GM12878 (cell line): ENCODE measurements around the gene GTPBP4. TPM values are rescaled to one million over a fixed set of nuclear protein-coding genes. Genes with fewer than 3 reads are reported as not detected.

ENCODE experiments used
- ATAC-seq: fragments of 200-7000 bp; cut with Tn5 transposase; 3 replicates; pipeline ENCODE4 v1.9.1; 2020; ENCODE audit warnings: mild to moderate bottlenecking, moderate library complexity
- BruUV-seq: library from RNA; stranded (reverse); fragments of 400-500 nt; replicated peaks from 2 replicates; lab custom pipeline; 2021; lab: Mats Ljungman, UMichigan
- CTCF ChIA-PET: fragments of 300-600 bp; sonication (Branson Sonifier 250); formaldehyde crosslinking; extraction: SDS; loops from one replicate; lab custom pipeline; 2021; ENCODE audit warnings: inconsistent platforms; lab: Yijun Ruan, JAX
- POLR2A ChIA-PET: fragments of 350-600 bp; formaldehyde crosslinking; extraction: SDS; loops from one replicate; lab custom pipeline; 2021; ENCODE audit warnings: inconsistent platforms; lab: Charles Lee
- RAD21 ChIA-PET: fragments of 300-600 bp; sonication (Branson Sonifier 250); formaldehyde crosslinking; loops from one replicate; lab custom pipeline; 2023; ENCODE audit warnings: antibody characterized with exemption; ENCODE audit not compliant: unreplicated experiment; lab: Charles Lee
- SMC1A ChIA-PET: fragments of 300-600 bp; sonication (Branson Sonifier 250); formaldehyde crosslinking; loops from one replicate; lab custom pipeline; 2023; ENCODE audit not compliant: unreplicated experiment, uncharacterized antibody; lab: Charles Lee
- DNase-seq: peaks from one replicate; pipeline ENCODE4 v3.0.0-alpha.2; 2011; ENCODE audit warnings: low read depth, low spot score
- FAIRE-seq: peaks from 3 replicates; lab custom pipeline; 2011; peaks lifted over from hg19 to GRCh38; lab: Jason Lieb, UNC
- H2AFZ ChIP-seq: 2 replicates; pipeline ENCODE4 v1.6.0; 2011; ENCODE audit warnings: low read depth, low read length, control low read depth; ENCODE audit not compliant: control insufficient read depth
- H3K27ac ChIP-seq: 2 replicates; pipeline ENCODE4 v1.5.1; 2011; ENCODE audit warnings: control low read depth; ENCODE audit not compliant: control insufficient read depth, insufficient read depth
- H3K27me3 ChIP-seq, 2 experiments: replicated peaks in 1 of 2; 2 replicates each; pipeline versions ENCODE4 v1.6.0 to v1.6.1; 2011; ENCODE audit warnings: low read length in 1 of 2; ENCODE audit not compliant: control insufficient read depth in 2 of 2, insufficient read depth in 2 of 2
- H3K36me3 ChIP-seq, 2 experiments: 2 replicates each; pipeline ENCODE4 v1.5.1; 2011; ENCODE audit warnings: low read length in 1 of 2; ENCODE audit not compliant: control insufficient read depth in 2 of 2, insufficient read depth in 2 of 2
- H3K4me1 ChIP-seq: 2 replicates; pipeline ENCODE4 v1.6.1; 2011; ENCODE audit warnings: mild to moderate bottlenecking, low read length, moderate library complexity, mixed read lengths; ENCODE audit not compliant: control insufficient read depth, insufficient read depth
- H3K4me2 ChIP-seq: 2 replicates; pipeline ENCODE4 v1.6.0; 2011; ENCODE audit warnings: control low read depth; ENCODE audit not compliant: control insufficient read depth, insufficient read depth
- H3K4me3 ChIP-seq: fragments of 200-600 bp; sonication (generic); 2 replicates; pipeline ENCODE4 v1.5.1; 2016
- H3K79me2 ChIP-seq: 2 replicates; pipeline ENCODE4 v1.6.0; 2011; ENCODE audit warnings: low read length; ENCODE audit not compliant: control insufficient read depth, insufficient read depth
- H3K9ac ChIP-seq: 2 replicates; pipeline ENCODE4 v1.8.0; 2011; ENCODE audit warnings: low read length, control low read depth, mixed read lengths; ENCODE audit not compliant: control insufficient read depth, insufficient read depth
- H3K9me3 ChIP-seq: replicated peaks from 3 replicates; pipeline ENCODE4 v1.5.1; 2011; ENCODE audit warnings: mild to moderate bottlenecking, low read length; ENCODE audit not compliant: control insufficient read depth, insufficient read depth
- H4K20me1 ChIP-seq: 2 replicates; pipeline ENCODE4 v1.6.0; 2011; ENCODE audit not compliant: control insufficient read depth, insufficient read depth
- CEBPB ChIP-seq, 2 experiments: fragments of 150-350 bp in 1 of 2; IDR thresholded peaks; 2 replicates each; pipeline ENCODE4 v1.6.1; 2012 to 2014; ENCODE audit warnings: low read depth in 2 of 2, low read length in 2 of 2, borderline replicate concordance in 1 of 2, inconsistent platforms in 1 of 2
- KLF5 ChIP-seq: fragments of 450-650 bp; IDR thresholded peaks from 2 replicates; pipeline ENCODE4 v1.6.1; 2014; ENCODE audit warnings: mild to moderate bottlenecking; ENCODE audit not compliant: partially characterized antibody
- MLLT1 ChIP-seq: fragments of 450-650 bp; IDR thresholded peaks from 2 replicates; pipeline ENCODE4 v1.6.1; 2016; ENCODE audit warnings: mild to moderate bottlenecking
- NFXL1 ChIP-seq: fragments of 450-650 bp; IDR thresholded peaks from 2 replicates; pipeline ENCODE4 v1.6.1; 2017; ENCODE audit warnings: antibody characterized with exemption, mild to moderate bottlenecking, borderline replicate concordance
- POU2F2 ChIP-seq: IDR thresholded peaks from 3 replicates; pipeline ENCODE4 v1.6.1; 2011; ENCODE audit warnings: low read depth, mild to moderate bottlenecking, low read length, borderline replicate concordance
- SIX5 ChIP-seq: IDR thresholded peaks from 2 replicates; pipeline ENCODE4 v1.6.1; 2011; ENCODE audit warnings: mild to moderate bottlenecking, low read depth, low read length, moderate library complexity; ENCODE audit not compliant: severe bottlenecking
- ZNF274 ChIP-seq: IDR thresholded peaks from one replicate; pipeline ENCODE4 v1.8.0; 2011; ENCODE audit not compliant: insufficient read length, insufficient read depth
- ZNF384 ChIP-seq: IDR thresholded peaks from 2 replicates; pipeline ENCODE4 v1.6.1; 2012; ENCODE audit warnings: low read depth, mild to moderate bottlenecking, low read length, improper control_type of control experiment, borderline replicate concordance
- WGBS: methylation state at CpG from one replicate; pipeline ENCODE4 v1.1.6; 2016; ENCODE audit warnings: low lambda C conversion rate; ENCODE audit not compliant: insufficient replicate concordance, insufficient coverage; ENCODE audit errors: missing lambda C conversion rate; 5-methylcytosine and 5-hydroxymethylcytosine counted together
- in situ Hi-C: fragments of 300-500 bp; cut with MboI; formaldehyde crosslinking; loops from 9 replicates; pipeline ENCODE4 v1.14.3; 2018; ENCODE audit warnings: mixed read lengths
- intact Hi-C: fragments of 100-400 bp; cut with micrococcal nuclease; formaldehyde crosslinking; loops from one replicate; pipeline ENCODE4 v1.14.2; 2022; ENCODE audit not compliant: unreplicated experiment
- polyA plus RNA-seq, 11 experiments: library from polyadenylated mRNA; depleted of rRNA in 4 of 11; unstranded in 6 of 11; stranded (reverse) in 5 of 11; fragments of >200 nt; fragmentation: Nextera tagmentation in 4 of 11; fragmentation: Illumina TruSeq in 1 of 11; extraction: Ambion mirVana in 4 of 11; extraction: Trizol in 1 of 11; gene quantifications; 1 replicate in 1 of 11; 2 replicates in 10 of 11; pipeline versions ENCODE4 v1.2.1 to v1.2.3, GENCODE V29; 2011 to 2016; ENCODE audit warnings: inconsistent platforms in 2 of 11, missing spikeins in 2 of 11, low read depth in 1 of 11
- total RNA-seq, 4 experiments: library from RNA; depleted of rRNA in 3 of 4; stranded (reverse); fragments of >200 nt in 3 of 4; fragmentation: Illumina TruSeq in 1 of 4; extraction: Trizol in 1 of 4; gene quantifications; 2 replicates each; pipeline versions ENCODE4 v1.2.1 to v1.2.3, GENCODE V29; 2013 to 2021
- TF ChIP-seq, protein P1 (sequence below): fragments of 450-650 bp; IDR thresholded peaks from 2 replicates; pipeline ENCODE4 v1.6.1; 2014; ENCODE audit warnings: mild to moderate bottlenecking
- TF ChIP-seq, protein P2 (sequence below): fragments of 450-650 bp; IDR thresholded peaks from 2 replicates; pipeline ENCODE4 v1.6.1; 2017; ENCODE audit warnings: low read depth, mild to moderate bottlenecking, moderate library complexity

Gene GTPBP4
- total and polyA plus RNA-seq, 10 of the 15 experiments (the other 5 are each of a cell fraction or from before 2014, with no cell fraction given) = 58.5 to 118 (median 71.4) TPM

- Histone ChIP-seq H3K4me3 (no peak overlapping the region), H3K27ac (no peak overlapping the region), H3K4me2 (no peak overlapping the region), H3K79me2 (peaks cover 27% of the 10 kb centered on the region), H3K36me3 (peaks cover 0 to 6% of the 10 kb centered on the region in 2 experiments; a peak in 1 of 4 replicates), H3K9ac (no peak overlapping the region), H4K20me1 (no peaks in the 10 kb centered on the region), H3K9me3 (no peaks in the 10 kb centered on the region), H3K27me3 (no peaks in the 10 kb centered on the region), H3K4me1 (peaks cover 12% of the 10 kb centered on the region), H2AFZ (no peak overlapping the region)
- ATAC-seq (no peak), DNase-seq (no peak), FAIRE-seq (no peak)
- no TSS peak for BruUV-seq
- WGBS = over 99% methylated on average over 7 of the region's 7 CpGs
- POLR2A ChIA-PET = no interaction called here
- CTCF ChIA-PET = no interaction called here
- RAD21 ChIA-PET = no interaction called here
- in situ Hi-C loops = no loop called here
- SMC1A ChIA-PET = interaction anchor here (0.7 kb wide), 1 partner anchor 90 kb away, joined by 3 read pairs; no protein-coding TSS in a partner anchor
- TF ChIP-seq, protein P1, sequence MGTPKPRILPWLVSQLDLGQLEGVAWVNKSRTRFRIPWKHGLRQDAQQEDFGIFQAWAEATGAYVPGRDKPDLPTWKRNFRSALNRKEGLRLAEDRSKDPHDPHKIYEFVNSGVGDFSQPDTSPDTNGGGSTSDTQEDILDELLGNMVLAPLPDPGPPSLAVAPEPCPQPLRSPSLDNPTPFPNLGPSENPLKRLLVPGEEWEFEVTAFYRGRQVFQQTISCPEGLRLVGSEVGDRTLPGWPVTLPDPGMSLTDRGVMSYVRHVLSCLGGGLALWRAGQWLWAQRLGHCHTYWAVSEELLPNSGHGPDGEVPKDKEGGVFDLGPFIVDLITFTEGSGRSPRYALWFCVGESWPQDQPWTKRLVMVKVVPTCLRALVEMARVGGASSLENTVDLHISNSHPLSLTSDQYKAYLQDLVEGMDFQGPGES = no peak
- no peak for TF ChIP-seq SIX5
- intact Hi-C loops = no loop called here
These were observed 75.1 kb downstream of the GTPBP4 start for GRCh38 chr10:1063232-1063865.

DNA sequence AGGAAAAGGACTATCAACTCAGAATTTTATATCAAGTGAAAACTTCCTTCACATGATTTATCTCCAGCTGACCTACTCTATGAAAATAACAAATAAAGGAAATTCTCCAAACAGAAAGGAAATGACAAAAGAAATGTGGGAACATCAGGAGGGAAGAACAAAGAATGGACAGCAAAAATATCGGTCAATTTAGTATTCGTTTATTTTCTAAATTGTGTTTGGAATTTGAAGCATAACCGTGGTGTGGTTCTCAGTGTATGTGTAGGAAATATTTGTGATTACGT lies 76.7 kb downstream of the GTPBP4 start:
- Histone ChIP-seq H3K9me3 (no peaks in the 10 kb centered on the region), H2AFZ (no peak overlapping the region), H3K9ac (no peak overlapping the region), H3K4me3 (no peak overlapping the region), H3K79me2 (peaks cover 13% of the 10 kb centered on the region), H3K27ac (no peak overlapping the region), H3K27me3 (no peaks in the 10 kb centered on the region), H3K36me3 (peaks cover 0 to 6% of the 10 kb centered on the region in 2 experiments; a peak in 1 of 4 replicates), H3K4me1 (peaks cover 10% of the 10 kb centered on the region), H4K20me1 (no peaks in the 10 kb centered on the region), H3K4me2 (no peak overlapping the region)
- intact Hi-C loops (no loop called here), in situ Hi-C loops (no loop called here)
- no TSS peak for BruUV-seq
- 99% methylated on average over 4 of the region's 4 CpGs for WGBS
- ATAC-seq (no peak), FAIRE-seq (no peak), DNase-seq (no peak)
- ChIA-PET CTCF (no interaction called here), RAD21 (no interaction called here), POLR2A (no interaction called here), SMC1A (interaction anchor here (0.6 to 0.9 kb wide), 2 partner anchors 15 to 142 kb away, joined by 3 to 4 read pairs; no protein-coding TSS in a partner anchor)
- TF ChIP-seq, protein P2, sequence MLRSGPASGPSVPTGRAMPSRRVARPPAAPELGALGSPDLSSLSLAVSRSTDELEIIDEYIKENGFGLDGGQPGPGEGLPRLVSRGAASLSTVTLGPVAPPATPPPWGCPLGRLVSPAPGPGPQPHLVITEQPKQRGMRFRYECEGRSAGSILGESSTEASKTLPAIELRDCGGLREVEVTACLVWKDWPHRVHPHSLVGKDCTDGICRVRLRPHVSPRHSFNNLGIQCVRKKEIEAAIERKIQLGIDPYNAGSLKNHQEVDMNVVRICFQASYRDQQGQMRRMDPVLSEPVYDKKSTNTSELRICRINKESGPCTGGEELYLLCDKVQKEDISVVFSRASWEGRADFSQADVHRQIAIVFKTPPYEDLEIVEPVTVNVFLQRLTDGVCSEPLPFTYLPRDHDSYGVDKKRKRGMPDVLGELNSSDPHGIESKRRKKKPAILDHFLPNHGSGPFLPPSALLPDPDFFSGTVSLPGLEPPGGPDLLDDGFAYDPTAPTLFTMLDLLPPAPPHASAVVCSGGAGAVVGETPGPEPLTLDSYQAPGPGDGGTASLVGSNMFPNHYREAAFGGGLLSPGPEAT = no peak
- TF ChIP-seq KLF5 (no peak), CEBPB (IDR thresholded peaks at IDR 0.05; ENCODE audit: borderline replicate concordance in 1 of 2, low read depth in 2 of 2, low read length in 2 of 2) (no peak), NFXL1 (no peak), ZNF384 (no peak), ZNF274 (no peak), POU2F2 (no peak), MLLT1 (no peak)
